Gastrocnemius medialis (tissue), 4 donors: Measurements from ENCODE around the gene LRRC18.

Experiments
- CTCF ChIP-seq, 5 experiments: fragments of 450-650 bp in 3 of 5; fragments of 200-600 bp in 2 of 5; sonication (generic) in 2 of 5; IDR thresholded peaks in 4 of 5; conservative IDR thresholded peaks in 1 of 5; 1 replicate in 4 of 5; 2 replicates in 1 of 5; pipeline ENCODE4 v1.5.1; 2016 to 2019; ENCODE audit warnings: antibody characterized with exemption in 5 of 5, mild to moderate bottlenecking in 3 of 5, moderate library complexity in 3 of 5
- POLR2A ChIP-seq, 2 donors: fragments of 450-650 bp; IDR thresholded peaks; one replicate each; pipeline ENCODE4 v1.6.1; 2017; ENCODE audit warnings: antibody characterized with exemption in 2 of 2, mild to moderate bottlenecking in 2 of 2, moderate library complexity in 2 of 2

DNA sequence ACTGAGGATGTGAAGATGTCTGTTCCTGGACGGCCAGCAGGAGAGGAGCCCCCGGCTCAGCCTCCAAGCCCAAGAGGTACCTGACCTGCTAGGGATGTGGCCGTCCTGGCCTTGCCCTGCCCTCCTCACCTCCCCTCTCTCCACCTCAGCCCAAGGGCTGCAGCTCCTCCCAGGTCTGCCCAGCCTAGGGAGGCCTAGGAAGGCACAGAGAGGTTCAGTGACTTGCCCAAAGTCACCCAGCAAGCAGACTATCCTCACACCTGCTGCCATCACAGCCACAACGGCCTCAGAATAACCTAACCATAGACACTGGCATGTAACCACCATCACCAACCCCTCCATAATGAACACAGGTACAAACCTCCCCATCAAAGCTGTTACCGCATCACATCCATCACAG, 38.7 kb upstream of the LRRC18 start:
- no peak for TF ChIP-seq POLR2A (IDR thresholded peaks at IDR 0.05)
- no peak for TF ChIP-seq CTCF (IDR thresholded peaks at IDR 0.05 in 4 of 5, conservative IDR thresholded peaks at IDR 0.05 in 1 of 5)
